ENCODE data around the gene ACP5.
A peak's percentile ranks its signal among the peaks of the same experiment; 100 is the strongest.
"Not testable (repeated sequence)": the region's sequence is repeated elsewhere in the genome, so short reads cannot be mapped to it uniquely, and the experiment has no call there.

The ACP5 gene

DNA sequence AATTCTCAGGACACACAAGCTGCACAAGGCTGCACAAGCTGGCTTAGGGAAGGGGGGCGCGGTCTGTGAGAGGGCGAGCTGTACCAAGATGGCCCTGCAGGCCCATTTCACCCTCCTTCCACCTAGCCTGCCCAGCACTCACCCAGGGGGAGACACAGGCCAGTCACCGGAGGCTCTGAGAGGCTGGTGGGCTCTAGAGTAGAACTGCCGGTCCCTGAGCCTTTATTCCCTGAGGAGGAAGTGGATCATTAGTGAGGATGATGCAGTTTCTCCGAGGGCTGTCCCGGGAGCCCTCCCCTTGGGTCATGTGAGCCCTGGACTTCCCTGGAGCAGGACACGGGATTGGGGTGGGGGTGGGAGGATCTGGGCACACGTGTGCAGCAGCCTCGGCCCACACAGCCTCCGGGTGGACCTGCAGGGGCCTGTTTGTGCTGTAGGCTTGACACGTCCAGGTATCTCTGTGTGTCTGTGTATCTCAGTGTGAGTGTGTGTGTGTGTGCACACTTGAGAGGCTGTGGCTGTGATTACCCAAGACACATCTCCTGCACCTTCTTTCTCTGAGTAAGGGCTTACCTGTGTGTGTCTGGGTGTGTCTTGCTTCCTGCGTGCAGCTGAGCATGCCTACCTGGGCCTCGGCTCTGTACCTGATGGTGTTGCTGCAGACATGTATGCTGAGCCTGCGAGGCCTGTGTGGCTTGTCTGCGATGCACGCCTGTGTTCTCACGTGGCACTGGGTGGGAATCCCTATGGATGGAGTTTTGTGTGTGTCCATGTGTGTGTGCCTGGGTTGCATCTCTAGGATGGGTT, at the start of gene ACP5:
Gene ACP5 (minus strand): TSS at position 195 of the 807 bp plus-strand sequence. CDS start 328 bp downstream, outside the sequence.
- peak within 1 kb of the TSS; percentile 45; the same call in 1 of the 2 replicates for H3K9ac ChIP-seq (ENCODE audit: low read depth, low read length)
- H3K27ac ChIP-seq (ENCODE audit: low read length): no peak within 1 kb of the TSS
- H3K4me3 ChIP-seq (ENCODE audit: low read length): peak within 1 kb of the TSS; percentile 66; the same call in 1 of the 2 replicates
- H3K36me3 ChIP-seq (ENCODE audit: insufficient read depth, low read depth, low read length): no peaks in the 10 kb centered on the region
- peaks cover 13% of the 10 kb centered on the region; the same call in 1 of the 2 replicates for H3K27me3 ChIP-seq (ENCODE audit: insufficient read depth, low read length)
- H3K9me3 ChIP-seq (ENCODE audit: insufficient read depth, low read depth, low read length): no peaks in the 10 kb centered on the region
- no peaks in the 10 kb centered on the region; the same call in 1 of the 2 replicates for H3K4me1 ChIP-seq (ENCODE audit: insufficient read depth, low read length)

DNA sequence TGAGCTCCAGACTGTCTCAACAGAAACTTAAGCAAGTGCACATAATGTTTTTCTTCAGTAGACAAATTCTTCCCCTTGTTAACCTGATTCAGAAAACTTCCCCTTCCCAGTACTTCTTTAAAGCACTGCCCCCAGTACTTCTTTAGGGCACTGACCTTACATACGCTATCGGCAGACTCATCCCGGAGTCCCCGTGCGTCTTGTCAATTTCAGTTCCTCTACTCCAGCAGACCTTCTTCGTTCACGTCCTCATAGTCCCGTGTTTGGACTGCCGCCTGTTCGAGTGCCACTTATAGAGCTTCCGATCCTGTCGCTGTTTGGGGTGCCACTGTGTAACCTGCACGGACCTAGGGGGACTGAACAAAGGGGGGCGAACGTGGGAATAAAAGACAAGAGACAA, 48.8 kb upstream of the ACP5 start:
- H3K27me3 ChIP-seq (ENCODE audit: insufficient read depth, low read length): peaks cover 8% of the 10 kb centered on the region; the same call in 1 of the 2 replicates
- no peak overlapping the region for H3K4me3 ChIP-seq (ENCODE audit: low read length)

DNA sequence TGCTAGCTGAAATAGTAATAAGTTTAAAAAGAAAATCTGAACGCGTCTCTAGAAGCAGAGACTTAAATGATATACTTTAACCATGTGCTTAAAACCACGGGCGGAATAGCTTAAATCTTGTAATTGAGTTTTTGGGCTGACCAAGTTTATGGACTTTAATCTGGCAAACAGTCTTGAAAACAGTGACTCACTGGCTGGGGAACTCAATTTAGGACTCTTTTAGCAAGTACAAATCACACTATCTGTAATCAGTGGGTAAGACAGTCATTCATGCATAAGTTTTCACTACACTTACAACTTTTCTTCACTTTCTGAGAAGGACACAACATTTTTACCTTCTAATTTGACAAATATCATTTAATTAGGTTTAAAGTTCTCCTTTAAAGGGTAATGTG, 46.6 kb upstream of the ACP5 start:
- peaks cover 21% of the 10 kb centered on the region for H3K36me3 ChIP-seq (ENCODE audit: insufficient read depth, low read depth, low read length)
- no peak overlapping the region for H3K27ac ChIP-seq (ENCODE audit: low read length)
- H3K9me3 ChIP-seq (ENCODE audit: insufficient read depth, low read depth, low read length): no peaks in the 10 kb centered on the region
- H3K9ac ChIP-seq (ENCODE audit: low read depth, low read length): peak overlapping the region; percentile 39; the same call in 1 of the 2 replicates
- H3K27me3 ChIP-seq (ENCODE audit: insufficient read depth, low read length): peaks cover 8% of the 10 kb centered on the region; the same call in 1 of the 2 replicates
- peaks cover 4% of the 10 kb centered on the region; the same call in 1 of the 2 replicates for H3K4me1 ChIP-seq (ENCODE audit: insufficient read depth, low read length)
- H3K4me3 ChIP-seq (ENCODE audit: low read length): peak overlapping the region; percentile 65

More for the DNA sequence above, 48.8 kb upstream of the ACP5 start:
- H3K4me1 ChIP-seq (ENCODE audit: insufficient read depth, low read length): peaks cover 4% of the 10 kb centered on the region; the same call in 1 of the 2 replicates
- H3K9me3 ChIP-seq (ENCODE audit: insufficient read depth, low read depth, low read length): no peaks in the 10 kb centered on the region
- H3K27ac ChIP-seq (ENCODE audit: low read length): no peak overlapping the region
- H3K9ac ChIP-seq (ENCODE audit: low read depth, low read length): no peak overlapping the region
- H3K36me3 ChIP-seq (ENCODE audit: insufficient read depth, low read depth, low read length): no peaks in the 10 kb centered on the region

DNA sequence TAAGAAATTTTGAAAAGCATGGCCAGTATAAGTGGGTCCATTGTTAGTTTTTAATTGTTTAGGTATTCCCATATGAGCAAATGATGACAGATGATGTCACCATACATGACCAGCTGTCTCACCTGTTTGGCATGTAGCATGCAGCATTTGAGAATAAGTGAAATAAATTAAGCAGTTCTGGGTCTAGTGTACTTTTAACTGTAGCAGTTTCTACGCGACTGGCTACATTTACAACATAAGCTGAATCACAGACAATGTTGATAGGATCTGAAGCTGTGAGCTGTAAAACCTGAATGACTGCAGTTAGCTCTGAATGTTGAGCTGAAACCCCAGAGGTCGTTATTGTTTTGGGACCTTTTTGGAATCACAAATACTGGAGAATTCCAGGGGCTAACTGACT, 45.0 kb upstream of the ACP5 start:
- H3K27ac ChIP-seq (ENCODE audit: low read length); H3K4me3 ChIP-seq (ENCODE audit: low read length); H3K27me3 ChIP-seq (ENCODE audit: insufficient read depth, low read length); H3K4me1 ChIP-seq (ENCODE audit: insufficient read depth, low read length); H3K9ac ChIP-seq (ENCODE audit: low read depth, low read length): not testable (repeated sequence)
- H3K36me3 ChIP-seq (ENCODE audit: insufficient read depth, low read depth, low read length): peaks cover 38% of the 10 kb centered on the region
- peaks cover 16% of the 10 kb centered on the region for H3K9me3 ChIP-seq (ENCODE audit: insufficient read depth, low read depth, low read length)

DNA sequence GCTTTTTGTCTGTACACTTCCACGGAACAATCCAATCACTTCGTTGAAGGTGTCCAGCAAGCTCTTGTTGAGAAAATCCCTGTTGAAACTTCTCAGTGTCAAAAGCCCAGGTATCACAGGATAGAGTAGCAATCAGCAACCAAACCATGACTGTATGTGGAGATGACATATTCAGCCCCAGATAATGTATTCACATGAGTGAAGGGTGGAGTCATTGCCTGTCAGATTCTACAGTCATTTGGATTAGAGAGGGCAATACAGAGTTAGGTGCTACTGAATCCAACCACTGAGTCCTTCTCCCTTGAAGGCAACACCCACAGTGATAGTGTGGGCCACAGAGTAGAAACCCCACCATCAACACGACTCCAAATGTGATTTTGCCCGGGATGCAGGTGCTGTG, 43.1 kb upstream of the ACP5 start:
- Histone ChIP-seq H3K4me3 (ENCODE audit: low read length) (no peak overlapping the region), H3K36me3 (ENCODE audit: insufficient read depth, low read depth, low read length) (peaks cover 55% of the 10 kb centered on the region), H3K9me3 (ENCODE audit: insufficient read depth, low read depth, low read length) (peaks cover 31% of the 10 kb centered on the region), H3K27me3 (ENCODE audit: insufficient read depth, low read length) (peaks cover 8% of the 10 kb centered on the region; the same call in 1 of the 2 replicates), H3K27ac (ENCODE audit: low read length) (no peak overlapping the region), H3K9ac (ENCODE audit: low read depth, low read length) (no peak overlapping the region), H3K4me1 (ENCODE audit: insufficient read depth, low read length) (peaks cover 4% of the 10 kb centered on the region; the same call in 1 of the 2 replicates)

DNA sequence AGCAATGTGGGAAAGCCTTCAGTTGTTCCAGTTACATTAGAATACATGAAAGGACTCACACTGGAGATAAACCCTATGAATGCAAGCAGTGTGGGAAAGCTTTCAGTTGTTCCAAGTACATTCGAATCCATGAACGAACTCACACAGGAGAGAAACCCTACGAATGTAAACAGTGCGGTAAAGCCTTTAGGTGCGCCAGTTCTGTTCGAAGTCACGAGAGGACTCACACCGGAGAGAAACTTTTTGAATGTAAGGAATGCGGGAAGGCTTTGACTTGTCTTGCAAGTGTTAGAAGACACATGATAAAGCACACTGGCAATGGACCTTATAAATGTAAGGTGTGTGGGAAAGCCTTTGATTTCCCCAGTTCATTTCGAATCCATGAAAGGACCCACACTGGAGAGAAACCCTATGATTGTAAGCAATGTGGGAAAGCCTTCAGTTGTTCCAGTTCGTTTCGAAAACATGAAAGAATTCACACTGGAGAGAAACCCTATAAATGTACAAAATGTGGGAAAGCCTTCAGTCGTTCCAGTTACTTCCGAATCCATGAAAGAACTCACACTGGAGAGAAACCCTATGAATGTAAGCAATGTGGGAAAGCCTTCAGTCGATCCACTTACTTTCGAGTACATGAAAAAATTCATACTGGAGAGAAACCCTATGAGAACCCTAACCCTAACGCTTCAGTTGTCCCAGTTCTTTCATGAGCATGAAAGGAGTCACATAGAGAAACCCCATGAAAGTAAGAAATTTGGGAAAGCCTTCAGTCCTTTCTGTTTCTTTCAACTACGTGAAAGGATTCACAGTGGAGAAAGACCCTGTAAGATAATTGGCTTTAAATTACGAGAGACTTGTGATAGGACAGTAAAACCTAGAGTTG, 40.0 kb upstream of the ACP5 start:
- Histone ChIP-seq H3K4me3 (ENCODE audit: low read length) (peak overlapping the region; percentile 8; the same call in 1 of the 2 replicates), H3K27ac (ENCODE audit: low read length) (no peak overlapping the region), H3K36me3 (ENCODE audit: insufficient read depth, low read depth, low read length) (peaks cover 78% of the 10 kb centered on the region), H3K27me3 (ENCODE audit: insufficient read depth, low read length) (no peaks in the 10 kb centered on the region), H3K9ac (ENCODE audit: low read depth, low read length) (no peak overlapping the region), H3K9me3 (ENCODE audit: insufficient read depth, low read depth, low read length) (peaks cover 43% of the 10 kb centered on the region), H3K4me1 (ENCODE audit: insufficient read depth, low read length) (no peaks in the 10 kb centered on the region)

DNA sequence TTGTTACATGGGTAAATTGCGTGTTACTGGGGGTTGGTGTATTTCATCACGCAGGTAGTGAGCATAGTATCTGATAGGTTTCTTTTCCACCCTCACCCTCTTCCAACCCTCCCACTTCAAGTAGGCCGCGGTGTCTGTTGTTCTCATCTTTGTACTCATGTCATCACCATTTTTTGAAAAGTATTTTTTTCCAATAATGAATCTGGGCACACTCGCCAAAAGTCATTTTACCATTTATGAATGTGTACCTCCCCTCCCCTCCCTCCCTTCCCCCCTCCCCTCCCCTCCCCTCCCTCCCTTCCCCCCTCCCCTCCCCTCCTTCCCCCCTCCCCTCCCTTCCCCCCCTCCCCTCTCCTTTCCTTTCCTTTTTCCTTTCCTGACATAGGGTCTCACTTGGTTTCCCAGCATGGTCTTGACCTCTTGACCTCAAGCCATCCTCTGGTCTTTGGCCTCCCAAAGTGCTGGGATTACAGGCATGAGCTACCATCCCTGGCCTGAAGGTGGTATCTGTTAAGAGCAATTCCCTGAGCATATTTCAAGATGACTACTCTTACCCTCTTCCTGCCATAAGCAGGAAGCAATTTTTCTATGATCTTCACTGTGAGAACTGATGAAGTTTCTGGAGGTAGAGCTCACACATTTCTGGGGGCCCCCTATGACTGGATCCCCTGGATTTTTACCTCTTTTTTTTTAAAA, 35.5 kb upstream of the ACP5 start:
- Histone ChIP-seq H3K27ac (ENCODE audit: low read length) (no peak overlapping the region), H3K9ac (ENCODE audit: low read depth, low read length) (no peak overlapping the region), H3K4me3 (ENCODE audit: low read length) (no peak overlapping the region), H3K27me3 (ENCODE audit: insufficient read depth, low read length) (no peaks in the 10 kb centered on the region), H3K9me3 (ENCODE audit: insufficient read depth, low read depth, low read length) (peaks cover 34% of the 10 kb centered on the region), H3K36me3 (ENCODE audit: insufficient read depth, low read depth, low read length) (peaks cover 46% of the 10 kb centered on the region), H3K4me1 (ENCODE audit: insufficient read depth, low read length) (peaks cover 3% of the 10 kb centered on the region; the same call in 1 of the 2 replicates)

- Histone ChIP-seq H3K36me3 (ENCODE audit: insufficient read depth, low read depth, low read length) (peaks cover 45% of the 10 kb centered on the region), H3K9me3 (ENCODE audit: insufficient read depth, low read depth, low read length) (peaks cover 22% of the 10 kb centered on the region), H3K4me3 (ENCODE audit: low read length) (no peak overlapping the region), H3K27ac (ENCODE audit: low read length) (no peak overlapping the region), H3K9ac (ENCODE audit: low read depth, low read length) (no peak overlapping the region), H3K4me1 (ENCODE audit: insufficient read depth, low read length) (peaks cover 3% of the 10 kb centered on the region; the same call in 1 of the 2 replicates), H3K27me3 (ENCODE audit: insufficient read depth, low read length) (no peaks in the 10 kb centered on the region)
These were observed 34.3 kb upstream of the ACP5 start for GRCh38 chr19:11611730-11612129.

DNA sequence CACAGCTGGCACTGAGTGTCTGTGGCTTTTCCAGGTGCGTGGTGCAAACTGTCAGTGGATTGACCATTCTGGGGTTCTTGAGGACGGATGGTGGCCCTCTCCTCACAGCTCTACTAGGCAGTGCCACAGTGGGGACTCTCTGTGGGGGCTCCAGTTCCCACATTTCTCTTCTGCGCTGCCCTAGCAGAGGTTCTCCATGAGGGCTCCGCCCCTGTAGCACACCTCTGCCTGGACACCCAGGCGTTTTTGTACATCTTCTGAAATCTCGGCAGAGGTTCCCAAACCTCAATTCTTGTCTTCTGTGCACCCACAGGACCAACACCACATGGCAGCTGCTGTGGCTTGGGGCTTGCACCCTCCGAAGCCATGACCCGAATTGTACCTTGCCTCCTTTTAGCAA, 29.0 kb upstream of the ACP5 start:
- Histone ChIP-seq H3K27me3 (ENCODE audit: insufficient read depth, low read length) (no peaks in the 10 kb centered on the region), H3K9me3 (ENCODE audit: insufficient read depth, low read depth, low read length) (peaks cover 27% of the 10 kb centered on the region), H3K4me1 (ENCODE audit: insufficient read depth, low read length) (peaks cover 10% of the 10 kb centered on the region; the same call in 1 of the 2 replicates), H3K9ac (ENCODE audit: low read depth, low read length) (no peak overlapping the region), H3K4me3 (ENCODE audit: low read length) (no peak overlapping the region), H3K36me3 (ENCODE audit: insufficient read depth, low read depth, low read length) (peaks cover 45% of the 10 kb centered on the region), H3K27ac (ENCODE audit: low read length) (no peak overlapping the region)

DNA sequence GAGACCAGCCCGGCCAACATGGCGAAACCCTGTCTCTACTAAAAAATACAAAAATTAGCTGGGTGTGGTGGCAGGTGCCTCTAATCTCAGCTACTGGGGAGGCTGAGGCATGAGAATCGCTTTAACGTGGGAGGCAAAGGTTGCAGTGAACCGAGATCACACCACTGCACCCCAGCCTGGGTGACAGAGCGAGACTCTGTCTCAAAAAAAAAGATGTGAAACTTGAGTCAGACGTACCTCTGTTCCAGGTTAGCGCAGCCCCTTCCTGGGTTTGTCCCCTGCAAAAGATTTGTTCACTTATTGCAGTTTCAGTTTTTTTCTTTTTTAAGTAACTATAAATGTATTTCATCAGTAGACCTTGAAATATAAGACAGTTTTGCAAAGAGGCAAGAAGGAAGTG, 22.3 kb upstream of the ACP5 start:
- H3K27me3 ChIP-seq (ENCODE audit: insufficient read depth, low read length); H3K27ac ChIP-seq (ENCODE audit: low read length); H3K9me3 ChIP-seq (ENCODE audit: insufficient read depth, low read depth, low read length); H3K4me3 ChIP-seq (ENCODE audit: low read length); H3K4me1 ChIP-seq (ENCODE audit: insufficient read depth, low read length); H3K9ac ChIP-seq (ENCODE audit: low read depth, low read length): not testable (repeated sequence)
- H3K36me3 ChIP-seq (ENCODE audit: insufficient read depth, low read depth, low read length): peaks cover 29% of the 10 kb centered on the region

- Histone ChIP-seq H3K27ac (ENCODE audit: low read length) (no peak overlapping the region), H3K9me3 (ENCODE audit: insufficient read depth, low read depth, low read length) (no peaks in the 10 kb centered on the region; the same call in 1 of the 2 replicates), H3K36me3 (ENCODE audit: insufficient read depth, low read depth, low read length) (peaks cover 20% of the 10 kb centered on the region), H3K27me3 (ENCODE audit: insufficient read depth, low read length) (no peaks in the 10 kb centered on the region), H3K9ac (ENCODE audit: low read depth, low read length) (no peak overlapping the region; the same call in 1 of the 2 replicates), H3K4me3 (ENCODE audit: low read length) (peak overlapping the region; percentile 99), H3K4me1 (ENCODE audit: insufficient read depth, low read length) (peaks cover 9% of the 10 kb centered on the region; the same call in 1 of the 2 replicates)
These were observed 21.3 kb upstream of the ACP5 start for GRCh38 chr19:11598746-11599145.

Measured in iPS-20b (cell line).